ENCODE results near the gene SF3B3. TPM values are rescaled to one million over a fixed set of nuclear protein-coding genes. Genes with fewer than 3 reads are reported as not detected.
"Not testable (repeated sequence)": the region's sequence is repeated elsewhere in the genome, so short reads cannot be mapped to it uniquely, and the experiment has no call there.

The SF3B3 gene
- total RNA-seq, 4 donors from 2014 or later = 48.5 to 119 (median 94.9) TPM

- H3K4me1 ChIP-seq = peaks cover 0 to 17% (median 2%) of the 10 kb centered on the region in 4 donors
- H3K27ac ChIP-seq = no peak overlapping the region
- no peak overlapping the region for H3K4me3 ChIP-seq
- no peaks in the 10 kb centered on the region for H3K9me3 ChIP-seq
- H3K36me3 ChIP-seq = no peaks in the 10 kb centered on the region
- no peak for DNase-seq
- no peaks in the 10 kb centered on the region for H3K27me3 ChIP-seq
- TF ChIP-seq POLR2A (IDR thresholded peaks at IDR 0.05) (no peak), CTCF (IDR thresholded peaks at IDR 0.05) (no peak)
Observed at GRCh38 chr16:70611224-70611598, 87.6 kb downstream of the SF3B3 start.

- H3K4me1 ChIP-seq = peaks cover 0 to 17% (median 2%) of the 10 kb centered on the region in 4 donors
- no peaks in the 10 kb centered on the region for H3K36me3 ChIP-seq
- TF ChIP-seq CTCF (IDR thresholded peaks at IDR 0.05) (no peak), POLR2A (IDR thresholded peaks at IDR 0.05) (no peak)
- no peak overlapping the region for H3K27ac ChIP-seq
- DNase-seq = no peak
- no peaks in the 10 kb centered on the region for H3K9me3 ChIP-seq
- no peaks in the 10 kb centered on the region for H3K27me3 ChIP-seq
- H3K4me3 ChIP-seq = no peak overlapping the region
Observed at GRCh38 chr16:70611785-70612303, 88.2 kb downstream of the SF3B3 start.

- H3K4me1 ChIP-seq = peaks cover 0 to 17% (median 2%) of the 10 kb centered on the region in 4 donors
- no peaks in the 10 kb centered on the region for H3K36me3 ChIP-seq
- no peak for DNase-seq
- no peak for TF ChIP-seq CTCF (IDR thresholded peaks at IDR 0.05)
- TF ChIP-seq POLR2A (IDR thresholded peaks at IDR 0.05) = no peak
- no peak overlapping the region for H3K27ac ChIP-seq
- no peaks in the 10 kb centered on the region for H3K9me3 ChIP-seq
- H3K27me3 ChIP-seq = no peaks in the 10 kb centered on the region
- H3K4me3 ChIP-seq = no peak overlapping the region
Observed at GRCh38 chr16:70612931-70613330, 89.3 kb downstream of the SF3B3 start.

GRCh38 chr16:70614208-70614951, 90.8 kb downstream of the SF3B3 start:
- Histone ChIP-seq H3K9me3 (no peaks in the 10 kb centered on the region), H3K4me3 (no peak overlapping the region), H3K36me3 (no peaks in the 10 kb centered on the region), H3K4me1 (peaks cover 0 to 16% (median 2%) of the 10 kb centered on the region in 4 donors), H3K27ac (no peak overlapping the region), H3K27me3 (no peaks in the 10 kb centered on the region)
- TF ChIP-seq POLR2A (IDR thresholded peaks at IDR 0.05) = no peak
- no peak for DNase-seq

- H3K36me3 ChIP-seq = no peaks in the 10 kb centered on the region
Observed at GRCh38 chr16:70615945-70616344, 92.3 kb downstream of the SF3B3 start.

GRCh38 chr16:70621864-70622263, 98.2 kb downstream of the SF3B3 start:
- not testable (repeated sequence) for DNase-seq, H3K4me1 ChIP-seq, H3K27ac ChIP-seq, H3K4me3 ChIP-seq, H3K36me3 ChIP-seq, H3K27me3 ChIP-seq, H3K9me3 ChIP-seq

More at GRCh38 chr16:70615945-70616344, 92.3 kb downstream of the SF3B3 start:
- TF ChIP-seq POLR2A (IDR thresholded peaks at IDR 0.05) (no peak), CTCF (IDR thresholded peaks at IDR 0.05) (no peak)
- Histone ChIP-seq H3K9me3 (no peaks in the 10 kb centered on the region), H3K4me1 (no peaks in the 10 kb centered on the region), H3K27ac (no peak overlapping the region), H3K27me3 (no peaks in the 10 kb centered on the region), H3K4me3 (no peak overlapping the region)
- DNase-seq = no peak

Small RNA genes lying within 50 kb of the gene (small RNA-seq; reads per million reads assigned to genes)
- 199 to 277 reads per million in 2 donors for gene SNORD111
- gene SNORD111B = 156 to 292 reads per million in 2 donors

Other genes with a start within 250 kb of the SF3B3 start
- 100 to 1,000 TPM in 1 of 4 donors, 10 to 100 TPM in 3; 30.3 to 102 (median 59.1) TPM for gene AARS1, start 234.3 kb upstream of the SF3B3 start, total RNA-seq
- gene DDX19B, start 224.6 kb upstream of the SF3B3 start, total RNA-seq = 10 to 100 TPM; 26.2 to 53.4 (median 42.1) TPM
- gene DDX19A, start 176.9 kb upstream of the SF3B3 start, total RNA-seq = 10 to 100 TPM; 24.2 to 54.5 (median 30.6) TPM
- gene ST3GAL2, start 84.7 kb upstream of the SF3B3 start, total RNA-seq = 10 to 100 TPM; 13.0 to 27.5 (median 19.6) TPM
- 100 to 1,000 TPM in 1 of 4 donors, 10 to 100 TPM in 3; 32.2 to 127 (median 52.9) TPM for gene FCSK, start 69.2 kb upstream of the SF3B3 start, total RNA-seq
- gene COG4, start 262 bp upstream of the SF3B3 start, total RNA-seq = 10 to 100 TPM; 71.3 to 99.0 (median 75.8) TPM
- 10 to 100 TPM in 1 of 4 donors, 1 to 10 TPM in 3; 1.6 to 23.1 (median 2.6) TPM for gene IL34, start 122.7 kb downstream of the SF3B3 start, total RNA-seq
- gene MTSS2, start 162.2 kb downstream of the SF3B3 start, total RNA-seq = 100 to 1,000 TPM in 1 of 4 donors, 10 to 100 TPM in 3; 12.1 to 115 (median 30.4) TPM